ENCODE measurements around the gene ZNF687.
A peak's percentile ranks its signal among the peaks of the same experiment; 100 is the strongest.

Gene ZNF687

DNA sequence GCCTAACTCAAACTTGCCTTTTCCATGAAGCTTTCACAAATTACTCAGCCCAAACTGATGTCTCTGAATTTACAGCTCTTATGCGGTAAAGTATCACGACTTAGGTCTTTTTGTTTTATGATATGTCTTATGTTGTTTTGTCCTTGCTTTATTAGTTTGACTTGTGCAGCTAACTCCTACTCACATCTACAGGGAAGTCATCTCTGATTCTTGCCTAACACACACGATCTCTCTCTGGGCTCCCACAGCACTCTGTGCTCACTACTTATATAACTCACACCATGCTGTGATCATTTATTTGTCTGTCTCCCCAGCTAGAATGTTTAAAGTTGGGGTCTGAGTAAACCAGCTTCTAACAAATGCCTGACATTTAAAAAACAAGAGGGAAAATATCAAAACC lies 54.5 kb downstream of the ZNF687 start:
- ATAC-seq (ENCODE audit: low read depth) (no peak), DNase-seq (ENCODE audit: low spot score in 2 of 2) (no peak)
- peaks cover 6% of the 10 kb centered on the region for H3K36me3 Mint-ChIP-seq
- no peaks in the 10 kb centered on the region for H3K9me3 Mint-ChIP-seq
- peaks cover 6% of the 10 kb centered on the region for H3K4me1 Mint-ChIP-seq
- H3K27me3 Mint-ChIP-seq, result no peaks in the 10 kb centered on the region
- no peak overlapping the region for H3K27ac Mint-ChIP-seq
- no peak overlapping the region for H3K4me3 Mint-ChIP-seq

DNA sequence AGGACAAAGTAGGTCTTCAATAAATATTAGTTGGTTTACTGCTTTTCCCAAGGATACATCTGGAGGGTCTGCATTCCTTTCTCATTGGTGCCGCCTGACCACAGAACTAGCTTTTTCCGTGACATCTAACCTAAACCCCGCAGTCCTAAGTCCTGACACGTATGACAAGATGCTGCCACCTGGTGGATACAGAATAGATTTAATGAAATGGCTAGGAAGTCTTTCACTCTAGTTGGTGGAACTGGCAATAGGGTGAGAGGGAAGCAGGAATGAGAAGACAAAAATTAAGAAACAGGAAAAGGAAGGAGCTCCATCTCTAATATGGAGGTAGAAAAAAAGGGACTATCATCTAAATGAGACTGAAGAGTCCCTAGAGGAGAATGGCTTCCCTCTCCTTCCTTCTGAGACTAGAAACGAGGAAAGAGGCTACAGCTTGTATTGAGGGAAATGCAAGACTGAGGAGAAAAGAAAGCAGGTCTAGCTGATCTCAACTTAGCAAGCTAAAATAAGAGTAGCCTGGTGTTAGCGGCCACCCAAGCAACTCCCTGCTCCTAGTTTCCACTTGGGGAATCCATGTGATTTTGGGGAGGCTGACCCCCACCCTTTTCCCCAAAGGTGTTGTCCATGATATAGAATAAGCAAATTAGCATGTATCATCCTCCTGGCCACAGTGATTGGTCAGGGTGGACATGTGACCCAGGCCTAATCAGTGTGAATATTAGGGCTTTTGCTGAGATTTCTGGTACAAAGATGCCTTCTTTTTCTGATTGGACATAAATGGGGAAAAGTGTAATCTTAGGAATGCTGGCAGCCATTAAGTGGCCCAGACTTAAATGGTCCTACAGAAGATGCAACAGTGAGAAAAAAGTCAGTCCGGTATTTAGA lies 59.0 kb downstream of the ZNF687 start:
- ATAC-seq (ENCODE audit: low read depth) (peak; percentile 88), DNase-seq (ENCODE audit: low spot score in 2 of 2) (peak; percentile 46 to 63)
- H3K9me3 Mint-ChIP-seq, result no peaks in the 10 kb centered on the region
- peak overlapping the region; percentile 14 for H3K27ac Mint-ChIP-seq
- no peak overlapping the region for H3K4me3 Mint-ChIP-seq
- peaks cover 32% of the 10 kb centered on the region for H3K4me1 Mint-ChIP-seq
- no peaks in the 10 kb centered on the region for H3K27me3 Mint-ChIP-seq
- H3K36me3 Mint-ChIP-seq, result peaks cover 27% of the 10 kb centered on the region

All from memory B cell (primary cell).